ENCODE data around the gene STMP1. TPM values are rescaled to one million over a fixed set of nuclear protein-coding genes. Genes with fewer than 3 reads are reported as not detected.

The STMP1 gene
- total and polyA plus RNA-seq, 2 experiments from 2014 or later, result 23.0 to 78.4 TPM

- Histone ChIP-seq H3K36me3 (ENCODE audit: insufficient read depth) (no peaks in the 10 kb centered on the region), H3K27ac (ENCODE audit: low read depth) (no peak overlapping the region), H3K4me2 (no peak overlapping the region), H3K9me2 (ENCODE audit: insufficient read depth) (no peaks in the 10 kb centered on the region; the same call in 1 of the 2 replicates), H3F3A (replicated peaks; ENCODE audit: low read depth) (no peaks in the 10 kb centered on the region), H3K79me2 (replicated peaks; ENCODE audit: insufficient read depth) (no peaks in the 10 kb centered on the region), H3K27me3 (ENCODE audit: insufficient read depth) (no peaks in the 10 kb centered on the region), H4K20me1 (replicated peaks; ENCODE audit: insufficient read depth) (no peaks in the 10 kb centered on the region), H3K4me3 (no peak overlapping the region), H2AFZ (no peak overlapping the region), H3K4me1 (ENCODE audit: insufficient read depth) (no peaks in the 10 kb centered on the region)
- Mint-ChIP-seq H3K36me3 (ENCODE audit: low read depth) (no peaks in the 10 kb centered on the region; the same call in 1 of the 3 replicates), H3K4me3 (no peak overlapping the region), H3K4me1 (peaks cover 6% of the 10 kb centered on the region; the same call in 2 of the 3 replicates), H3K27ac (no peak overlapping the region), H3K27me3 (ENCODE audit: insufficient read depth, low read depth, poor library complexity) (peaks cover 6% of the 10 kb centered on the region), H3K9me3 (no peaks in the 10 kb centered on the region)
- TF ChIP-seq ZNF331 (CRISPR knock-in tag; IDR thresholded peaks at IDR 0.05; ENCODE audit: low read depth), result no peak
- ATAC-seq, result no peak
- no peak for DNase-seq (ENCODE audit: low spot score)
These were observed 42.4 kb downstream of the STMP1 start for GRCh38 chr7:135704698-135705097.

GRCh38 chr7:135706038-135706742 is 43.9 kb downstream of the STMP1 start:
- ATAC-seq, result no peak
- Histone ChIP-seq H3K9me2 (ENCODE audit: insufficient read depth) (no peaks in the 10 kb centered on the region; the same call in 1 of the 2 replicates), H3F3A (replicated peaks; ENCODE audit: low read depth) (0 out of 2 replicates have a peak, but pooled peaks cover under 1% of the 10 kb centered on the region), H3K4me2 (no peak overlapping the region), H3K79me2 (replicated peaks; ENCODE audit: insufficient read depth) (no peaks in the 10 kb centered on the region), H2AFZ (no peak overlapping the region), H4K20me1 (replicated peaks; ENCODE audit: insufficient read depth) (no peaks in the 10 kb centered on the region), H3K4me1 (ENCODE audit: insufficient read depth) (peaks cover 3% of the 10 kb centered on the region; the same call in 1 of the 2 replicates), H3K27me3 (ENCODE audit: insufficient read depth) (no peaks in the 10 kb centered on the region), H3K4me3 (no peak overlapping the region), H3K36me3 (ENCODE audit: insufficient read depth) (no peaks in the 10 kb centered on the region), H3K27ac (ENCODE audit: low read depth) (no peak overlapping the region)
- Mint-ChIP-seq H3K4me1 (peaks cover 10% of the 10 kb centered on the region; the same call in 2 of the 3 replicates), H3K36me3 (ENCODE audit: low read depth) (no peaks in the 10 kb centered on the region; the same call in 2 of the 3 replicates), H3K27ac (no peak overlapping the region), H3K9me3 (no peaks in the 10 kb centered on the region), H3K27me3 (ENCODE audit: insufficient read depth, low read depth, poor library complexity) (peaks cover 8% of the 10 kb centered on the region), H3K4me3 (no peak overlapping the region)
- no peak for DNase-seq (ENCODE audit: low spot score)
- TF ChIP-seq CTCF (conservative IDR thresholded peaks at IDR 0.05; ENCODE audit: low read depth in 2 of 2) (no peak), EZH2phosphoT487 (IDR thresholded peaks at IDR 0.05; ENCODE audit: unreplicated experiment) (no peak), STAT1 (IDR thresholded peaks at IDR 0.05; ENCODE audit: unreplicated experiment) (no peak), ZNF114 (CRISPR knock-in tag; IDR thresholded peaks at IDR 0.05) (no peak), REST (IDR thresholded peaks at IDR 0.05; ENCODE audit: unreplicated experiment) (no peak), POLR2AphosphoS5 (IDR thresholded peaks at IDR 0.05; ENCODE audit: low read depth) (no peak), JUNB (IDR thresholded peaks at IDR 0.05; ENCODE audit: unreplicated experiment) (no peak), CREB1 (CRISPR knock-in tag; IDR thresholded peaks at IDR 0.05; ENCODE audit: low read depth) (no peak), EZH2 (IDR thresholded peaks at IDR 0.05; ENCODE audit: low read depth, unreplicated experiment) (no peak), ZNF331 (CRISPR knock-in tag; IDR thresholded peaks at IDR 0.05; ENCODE audit: low read depth) (no peak), ETS1 (IDR thresholded peaks at IDR 0.05) (no peak)
